GM18951 (cell line): ENCODE measurements around the gene NOTCH1.

Experiments used
- POLR2A ChIP-seq: IDR thresholded peaks from 4 replicates; pipeline ENCODE4 v1.6.1; 2011; ENCODE audit warnings: mild to moderate bottlenecking; ENCODE audit not compliant: insufficient read length, insufficient read depth; ENCODE audit errors: extremely low read depth
- in situ Hi-C: fragments of 300-500 bp; cut with MboI; formaldehyde crosslinking; loops from one replicate; pipeline ENCODE4 v1.12.0; 2022; ENCODE audit warnings: low sequenced_read_pairs, mixed read lengths, inconsistent platforms; ENCODE audit not compliant: unreplicated experiment

NOTCH1 gene

GRCh38 chr9:136454026-136454796 is 91.6 kb downstream of the NOTCH1 start:
- TF ChIP-seq POLR2A, result no peak
- in situ Hi-C loops, result no loop called here

- TF ChIP-seq POLR2A, result no peak
- in situ Hi-C loops, result no loop called here
Measured at GRCh38 chr9:136453326-136453725, 92.5 kb downstream of the NOTCH1 start.

GRCh38 chr9:136451221-136451877 is 94.5 kb downstream of the NOTCH1 start:
- TF ChIP-seq POLR2A, result no peak
- in situ Hi-C loops, result no loop called here

GRCh38 chr9:136448655-136449054 is 97.2 kb downstream of the NOTCH1 start:
- TF ChIP-seq POLR2A, result no peak
- in situ Hi-C loops, result no loop called here

GRCh38 chr9:136447173-136447778 is 98.6 kb downstream of the NOTCH1 start:
- in situ Hi-C loops, result no loop called here
- no peak for TF ChIP-seq POLR2A

- in situ Hi-C loops, result no loop called here
Measured at GRCh38 chr9:136445799-136446198, 100.0 kb downstream of the NOTCH1 start.

More at GRCh38 chr9:136445799-136446198, 100.0 kb downstream of the NOTCH1 start:
- no peak for TF ChIP-seq POLR2A
